ENCODE measurements around the gene PLP1.

DNA sequence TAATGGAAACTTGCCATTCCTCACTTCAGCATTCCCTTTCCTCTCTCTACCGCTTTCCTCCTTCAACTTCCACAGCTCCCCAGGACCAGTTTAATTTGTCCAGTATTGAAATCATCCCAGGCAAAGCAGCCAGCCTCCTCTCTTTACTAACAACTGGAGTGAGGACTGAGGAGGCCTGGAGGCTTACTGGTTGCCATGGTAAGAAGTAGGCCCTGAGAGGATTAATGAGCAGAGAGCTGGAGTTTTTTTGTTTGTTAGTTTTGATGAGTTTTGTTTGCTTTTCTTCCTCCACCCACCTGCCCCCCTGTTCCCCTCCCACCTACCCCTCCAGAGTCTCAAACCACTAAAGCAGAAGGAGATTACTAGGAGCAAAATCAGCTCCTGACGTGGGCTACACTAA is 29.5 kb upstream of the PLP1 start:
- TF ChIP-seq CTCF (IDR thresholded peaks at IDR 0.05) (no peak), POLR2A (IDR thresholded peaks at IDR 0.05) (no peak)
